HCT116 (cell line): Measurements from ENCODE around the gene GTF2F1. TPM values are rescaled to one million over a fixed set of nuclear protein-coding genes. Genes with fewer than 3 reads are reported as not detected.

ENCODE experiments used
- ATAC-seq: fragments of 200-7000 bp; cut with Tn5 transposase; 2 replicates; pipeline ENCODE4 v1.9.1; 2020; ENCODE audit warnings: mild to moderate bottlenecking, moderate library complexity
- BruUV-seq: library from RNA; stranded (reverse); fragments of 400-500 nt; replicated peaks from 2 replicates; lab custom pipeline; 2021; lab: Mats Ljungman, UMichigan
- CTCF ChIA-PET: fragments of 300-600 bp; sonication (Branson Sonifier 250); formaldehyde crosslinking; loops from one replicate; lab custom pipeline; 2021; ENCODE audit warnings: antibody characterized with exemption; lab: Charles Lee
- POLR2A ChIA-PET: fragments of 300-600, 350-600 bp; sonication (Branson Sonifier 250); formaldehyde crosslinking; loops from one replicate; lab custom pipeline; 2021; ENCODE audit warnings: antibody characterized with exemption; lab: Charles Lee
- RAD21 ChIA-PET, 2 experiments: fragments of 300-600 bp; sonication (Branson Sonifier 250); formaldehyde crosslinking; loops; one replicate each; lab custom pipeline; 2023; ENCODE audit warnings: low total read pairs in 2 of 2; ENCODE audit not compliant: uncharacterized antibody in 2 of 2, unreplicated experiment in 2 of 2, low non-redundant PET in 1 of 2; lab: Charles Lee
- DNase-seq: peaks from one replicate; pipeline ENCODE4 v3.0.0-alpha.2; 2010; ENCODE audit warnings: low read depth, low spot score
- H2AFZ ChIP-seq: fragments of 200-600 bp; shearing (Covaris generic), sonication (generic); 2 replicates; pipeline ENCODE4 v1.6.1; 2017; ENCODE audit warnings: low read depth, mixed run types, mixed read lengths, antibody characterized with exemption, low read length; ENCODE audit not compliant: poor library complexity, severe bottlenecking
- H3K27ac ChIP-seq: 2 replicates; pipeline ENCODE4 v1.5.1; 2012; ENCODE audit warnings: low read depth, low read length
- H3K27me3 ChIP-seq: fragments of 200-600 bp; sonication (generic); 2 replicates; pipeline ENCODE4 v1.6.1; 2016; ENCODE audit warnings: mixed run types, low read length, mixed read lengths; ENCODE audit not compliant: insufficient read depth
- H3K36me3 ChIP-seq, 2 experiments: fragments of 200-500 bp in 1 of 2; fragments of 200-600 bp in 1 of 2; sonication (Bioruptor generic) in 1 of 2; sonication (generic) in 1 of 2; 2 replicates each; pipeline versions ENCODE4 v1.5.1 to v1.6.1; 2014 to 2016; ENCODE audit warnings: low read length in 2 of 2, inconsistent platforms in 1 of 2, mixed read lengths in 1 of 2, mixed run types in 1 of 2; ENCODE audit not compliant: insufficient read depth in 2 of 2, control insufficient read depth in 1 of 2
- H3K4me1 ChIP-seq, 2 experiments: fragments of 200-600 bp in 1 of 2; sonication (generic) in 1 of 2; 2 replicates each; pipeline versions ENCODE4 v1.5.1 to v1.6.1; 2012 to 2017; ENCODE audit warnings: low read length in 2 of 2, inconsistent platforms in 1 of 2, mild to moderate bottlenecking in 1 of 2, mixed read lengths in 1 of 2, mixed run types in 1 of 2, moderate library complexity in 1 of 2; ENCODE audit not compliant: insufficient read depth in 2 of 2, control insufficient read depth in 1 of 2
- H3K4me2 ChIP-seq: fragments of 200-600 bp; sonication (generic); 2 replicates; pipeline ENCODE4 v1.6.1; 2017; ENCODE audit warnings: mixed run types, low read length, mixed read lengths
- H3K4me3 ChIP-seq, 2 experiments: fragments of 200-600 bp in 1 of 2; sonication (generic) in 1 of 2; replicated peaks in 1 of 2; 2 replicates each; pipeline ENCODE4 v1.5.1; 2011 to 2016; ENCODE audit warnings: low read length in 2 of 2, control low read depth in 1 of 2, low read depth in 1 of 2, mild to moderate bottlenecking in 1 of 2, mixed read lengths in 1 of 2, mixed run types in 1 of 2
- H3K79me2 ChIP-seq: fragments of 200-600 bp; sonication (generic); 2 replicates; pipeline ENCODE4 v1.6.1; 2017; ENCODE audit warnings: mild to moderate bottlenecking, mixed run types, low read length, moderate library complexity, mixed read lengths; ENCODE audit not compliant: insufficient read depth
- H3K9ac ChIP-seq: fragments of 200-600 bp; sonication (generic); 2 replicates; pipeline ENCODE4 v1.6.1; 2016; ENCODE audit warnings: low read length, mixed read lengths
- H3K9me2 ChIP-seq: fragments of 200-600 bp; sonication (generic), shearing (Covaris generic); 2 replicates; pipeline ENCODE4 v1.6.1; 2017; ENCODE audit warnings: mixed run types, mild to moderate bottlenecking, moderate library complexity; ENCODE audit not compliant: insufficient read depth
- H3K9me3 ChIP-seq, 2 experiments: fragments of 200-500 bp in 1 of 2; fragments of 200-600 bp in 1 of 2; sonication (Bioruptor generic) in 1 of 2; sonication (generic) in 1 of 2; 2 replicates each; pipeline ENCODE4 v1.6.1; 2014 to 2017; ENCODE audit warnings: low read length in 2 of 2, mixed read lengths in 2 of 2, inconsistent platforms in 1 of 2, low read depth in 1 of 2, mild to moderate bottlenecking in 1 of 2, mixed run types in 1 of 2, moderate library complexity in 1 of 2; ENCODE audit not compliant: control insufficient read depth in 1 of 2, insufficient read depth in 1 of 2
- H4K20me1 ChIP-seq: fragments of 200-600 bp; sonication (generic), shearing (Covaris generic); 2 replicates; pipeline ENCODE4 v1.6.1; 2017; ENCODE audit warnings: mixed run types, mild to moderate bottlenecking, moderate library complexity; ENCODE audit not compliant: insufficient read depth
- ATF3 ChIP-seq: IDR thresholded peaks from 2 replicates; pipeline ENCODE4 v1.6.1; 2012
- CBX3 ChIP-seq: IDR thresholded peaks from 2 replicates; pipeline ENCODE4 v1.6.1; 2012; ENCODE audit warnings: low read depth
- CEBPB ChIP-seq: IDR thresholded peaks from 2 replicates; pipeline ENCODE4 v1.6.1; 2012; ENCODE audit warnings: low read depth
- CTCF ChIP-seq, 3 experiments: fragments of 200-600 bp in 1 of 3; sonication (generic) in 1 of 3; IDR thresholded peaks in 2 of 3; conservative IDR thresholded peaks in 1 of 3; 2 replicates each; pipeline ENCODE4 v1.5.1; 2012 to 2017; ENCODE audit warnings: low read depth in 2 of 3, low read length in 2 of 3, antibody characterized with exemption in 1 of 3, borderline replicate concordance in 1 of 3, control low read depth in 1 of 3, mild to moderate bottlenecking in 1 of 3, mixed read lengths in 1 of 3, mixed run types in 1 of 3, moderate library complexity in 1 of 3; ENCODE audit not compliant: insufficient read depth in 1 of 3
- ELF1 ChIP-seq: IDR thresholded peaks from 2 replicates; pipeline ENCODE4 v1.6.1; 2012; ENCODE audit warnings: low read depth, borderline replicate concordance
- EZH2phosphoT487 ChIP-seq: fragments of 200-600 bp; IDR thresholded peaks from 2 replicates; pipeline ENCODE4 v1.6.1; 2018; ENCODE audit warnings: antibody characterized with exemption, borderline replicate concordance
- POLR2A ChIP-seq: IDR thresholded peaks from 2 replicates; pipeline ENCODE4 v1.7.0; 2011; ENCODE audit warnings: borderline replicate concordance; ENCODE audit not compliant: insufficient read depth, insufficient read length; ENCODE audit errors: extremely low read depth
- RAD21 ChIP-seq: IDR thresholded peaks from 2 replicates; pipeline ENCODE4 v1.6.1; 2012; ENCODE audit warnings: low read depth, mild to moderate bottlenecking
- REST ChIP-seq: IDR thresholded peaks from 2 replicates; pipeline ENCODE4 v1.6.1; 2012; ENCODE audit warnings: low read depth
- SIN3A ChIP-seq: IDR thresholded peaks from 2 replicates; pipeline ENCODE4 v1.6.1; 2012; ENCODE audit warnings: low read depth
- SP1 ChIP-seq: IDR thresholded peaks from 2 replicates; pipeline ENCODE4 v1.6.1; 2012; ENCODE audit warnings: low read depth
- SRF ChIP-seq: IDR thresholded peaks from 2 replicates; pipeline ENCODE4 v1.6.1; 2012; ENCODE audit warnings: low read depth
- ZBTB33 ChIP-seq: IDR thresholded peaks from 2 replicates; pipeline ENCODE4 v1.6.1; 2011; ENCODE audit warnings: mild to moderate bottlenecking, low read length, moderate library complexity; ENCODE audit not compliant: insufficient replicate concordance; ENCODE audit errors: extremely low read depth
- ZFX ChIP-seq: fragments of 450-650 bp; IDR thresholded peaks from 2 replicates; pipeline ENCODE4 v1.6.1; 2017
- ZNF274 ChIP-seq: fragments of 200-500 bp; sonication (Bioruptor generic); IDR thresholded peaks from 2 replicates; pipeline ENCODE4 v1.6.1; 2014; ENCODE audit warnings: mild to moderate bottlenecking, low read depth, low read length, inconsistent platforms
- intact Hi-C: fragments of 100-400 bp; cut with micrococcal nuclease; formaldehyde crosslinking; loops from 2 replicates; pipeline ENCODE4 v1.10.0; 2022
- total RNA-seq: library from RNA; stranded (reverse); gene quantifications from one replicate; pipeline ENCODE4 v1.2.1, GENCODE V29; 2021; ENCODE audit not compliant: unreplicated experiment

The GTF2F1 gene
- total RNA-seq, 1 experiment from 2014 or later = 82.0 TPM

- ATAC-seq (no peak), DNase-seq (no peak)
- Histone ChIP-seq H3K27me3 (no peaks in the 10 kb centered on the region), H3K9ac (no peak overlapping the region), H3K4me1 (no peaks in the 10 kb centered on the region), H2AFZ (no peak overlapping the region), H3K4me3 (no peak overlapping the region), H3K4me2 (no peak overlapping the region), H3K9me3 (no peaks in the 10 kb centered on the region), H3K36me3 (peaks cover 32 to 48% of the 10 kb centered on the region in 2 experiments; a peak in 3 of 4 replicates), H4K20me1 (no peaks in the 10 kb centered on the region), H3K9me2 (no peaks in the 10 kb centered on the region), H3K79me2 (peaks cover 11% of the 10 kb centered on the region; the same call in 1 of the 2 replicates), H3K27ac (no peak overlapping the region)
- intact Hi-C loops = no loop called here
- RAD21 ChIA-PET = no interaction called here
- TF ChIP-seq POLR2A (no peak), ZFX (no peak), RAD21 (no peak), ELF1 (no peak), CTCF (IDR thresholded peaks at IDR 0.05 in 2 of 3, conservative IDR thresholded peaks at IDR 0.05 in 1 of 3; ENCODE audit: borderline replicate concordance in 1 of 3, insufficient read depth in 1 of 3, low read depth in 2 of 3, low read length in 2 of 3) (no peak), EZH2phosphoT487 (no peak), REST (no peak), SRF (no peak), ATF3 (no peak), ZNF274 (no peak), CEBPB (no peak), SP1 (no peak), SIN3A (no peak), ZBTB33 (no peak), CBX3 (no peak)
- CTCF ChIA-PET = no interaction called here
- POLR2A ChIA-PET = no interaction called here
- no TSS peak for BruUV-seq
Measured at GRCh38 chr19:6384381-6384780, 8.6 kb downstream of the GTF2F1 start.
